ENCODE results near the gene BACE2.

DNA sequence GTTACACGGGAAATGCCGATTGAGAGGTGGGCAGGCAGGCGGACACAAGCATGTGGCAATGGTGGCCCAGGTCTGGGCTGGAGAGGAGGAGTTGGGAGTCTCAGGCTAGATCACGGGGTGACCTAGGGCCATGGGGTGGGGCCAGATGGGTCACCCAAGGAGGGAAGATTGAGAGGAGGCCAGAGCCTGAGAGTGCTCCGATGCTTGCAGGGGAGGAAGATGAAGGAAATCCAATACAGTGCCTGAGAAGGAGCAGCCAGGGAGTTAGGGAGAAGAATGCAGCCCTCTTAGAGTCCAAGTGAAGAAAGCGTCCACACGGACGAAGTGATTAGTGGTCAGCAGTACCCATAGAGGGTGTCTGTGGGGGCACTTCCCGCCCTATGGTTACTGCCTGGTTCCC lies 87.2 kb downstream of the BACE2 start:
- TF ChIP-seq, protein P1, sequence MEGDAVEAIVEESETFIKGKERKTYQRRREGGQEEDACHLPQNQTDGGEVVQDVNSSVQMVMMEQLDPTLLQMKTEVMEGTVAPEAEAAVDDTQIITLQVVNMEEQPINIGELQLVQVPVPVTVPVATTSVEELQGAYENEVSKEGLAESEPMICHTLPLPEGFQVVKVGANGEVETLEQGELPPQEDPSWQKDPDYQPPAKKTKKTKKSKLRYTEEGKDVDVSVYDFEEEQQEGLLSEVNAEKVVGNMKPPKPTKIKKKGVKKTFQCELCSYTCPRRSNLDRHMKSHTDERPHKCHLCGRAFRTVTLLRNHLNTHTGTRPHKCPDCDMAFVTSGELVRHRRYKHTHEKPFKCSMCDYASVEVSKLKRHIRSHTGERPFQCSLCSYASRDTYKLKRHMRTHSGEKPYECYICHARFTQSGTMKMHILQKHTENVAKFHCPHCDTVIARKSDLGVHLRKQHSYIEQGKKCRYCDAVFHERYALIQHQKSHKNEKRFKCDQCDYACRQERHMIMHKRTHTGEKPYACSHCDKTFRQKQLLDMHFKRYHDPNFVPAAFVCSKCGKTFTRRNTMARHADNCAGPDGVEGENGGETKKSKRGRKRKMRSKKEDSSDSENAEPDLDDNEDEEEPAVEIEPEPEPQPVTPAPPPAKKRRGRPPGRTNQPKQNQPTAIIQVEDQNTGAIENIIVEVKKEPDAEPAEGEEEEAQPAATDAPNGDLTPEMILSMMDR (IDR thresholded peaks at IDR 0.05): no peak
- TF ChIP-seq ZFX (IDR thresholded peaks at IDR 0.05; ENCODE audit: borderline replicate concordance): no peak

Data from 22Rv1 (cell line).